Spinal cord (tissue), 10 donors: ENCODE measurements around the gene SSBP4. TPM values are rescaled to one million over a fixed set of nuclear protein-coding genes. Genes with fewer than 3 reads are reported as not detected.
A peak's percentile ranks its signal among the peaks of the same experiment; 100 is the strongest.

Source experiments
- DNase-seq, 6 donors: peaks; one replicate each; pipeline versions ENCODE4 v3.0.0 to v3.0.0-alpha.2; 2013 to 2015; ENCODE audit warnings: low spot score in 6 of 6, low read depth in 4 of 6
- H3K27ac ChIP-seq: one replicate; pipeline ENCODE4 v1.5.1; 2013; ENCODE audit warnings: low read depth, low read length, control low read depth
- H3K27me3 ChIP-seq: one replicate; pipeline ENCODE4 v1.6.1; 2013; ENCODE audit warnings: low read length; ENCODE audit not compliant: control insufficient read depth, insufficient read depth
- H3K36me3 ChIP-seq: one replicate; pipeline ENCODE4 v1.6.1; 2013; ENCODE audit warnings: low read length; ENCODE audit not compliant: control insufficient read depth, insufficient read depth
- H3K4me1 ChIP-seq: one replicate; pipeline ENCODE4 v1.6.1; 2013; ENCODE audit warnings: low read length; ENCODE audit not compliant: control insufficient read depth, insufficient read depth
- H3K4me3 ChIP-seq: one replicate; pipeline ENCODE4 v1.5.1; 2013; ENCODE audit warnings: low read depth, low read length, control low read depth
- H3K9me3 ChIP-seq: one replicate; pipeline ENCODE4 v1.6.1; 2013; ENCODE audit warnings: low read length; ENCODE audit not compliant: control insufficient read depth, insufficient read depth
- WGBS: methylation state at CpG from one replicate; pipeline ENCODE4 v1.1.5; 2013; ENCODE audit warnings: missing lambda C conversion rate; ENCODE audit not compliant: insufficient coverage; 5-methylcytosine and 5-hydroxymethylcytosine counted together
- polyA plus RNA-seq, 2 donors: library from polyadenylated mRNA; unstranded; fragments of 120-200 nt; gene quantifications; one replicate each; pipeline ENCODE4 v1.2.1, GENCODE V29; 2013; ENCODE audit not compliant: insufficient read length in 2 of 2
- total RNA-seq, 2 donors: library from RNA; depleted of rRNA in 1 of 2; stranded (reverse); fragments of 120-200 nt in 1 of 2; fragments of >200 nt in 1 of 2; gene quantifications; one replicate each; pipeline versions ENCODE4 v1.2.3 to v1.2.4, GENCODE V29; 2013 to 2014
- donor health status: healthy.

SSBP4 gene
- total and polyA plus RNA-seq, 4 donors, result 33.5 to 166 (median 128) TPM

DNA sequence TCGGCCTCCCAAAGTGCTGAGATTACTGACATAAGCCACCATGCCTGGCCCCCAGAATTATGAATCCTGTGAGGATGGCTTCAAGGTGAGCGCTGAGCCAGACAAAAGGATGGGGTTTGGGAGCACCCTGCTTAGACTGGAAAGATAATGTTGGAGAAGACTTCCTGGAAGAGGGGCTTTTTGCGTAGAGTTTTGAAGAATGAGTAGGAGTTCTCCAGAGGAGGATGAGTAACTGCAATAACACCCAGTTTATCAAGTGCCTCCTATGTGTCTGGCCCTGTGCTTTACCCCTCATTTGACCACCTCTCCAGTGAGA lies 33.9 kb upstream of the SSBP4 start:
- no peak overlapping the region for H3K4me3 ChIP-seq
- H3K36me3 ChIP-seq, result no peaks in the 10 kb centered on the region
- H3K27me3 ChIP-seq, result peaks cover 14% of the 10 kb centered on the region
- H3K27ac ChIP-seq, result no peak overlapping the region
- DNase-seq, result no peak
- H3K9me3 ChIP-seq, result no peaks in the 10 kb centered on the region
- H3K4me1 ChIP-seq, result peaks cover 17% of the 10 kb centered on the region
- 94% methylated on average over 2 of the region's 3 CpGs for WGBS

GRCh38 chr19:18385675-18386542 lies 33.3 kb upstream of the SSBP4 start, which contains the start of gene GDF15:
Gene GDF15, plus strand, starts transcription at chr19:18386158. Its CDS starts 32 bp downstream, at chr19:18386190.
- H3K36me3 ChIP-seq, result no peaks in the 10 kb centered on the region
- H3K27me3 ChIP-seq, result peaks cover 14% of the 10 kb centered on the region
- 40% methylated on average over 30 of the region's 33 CpGs for WGBS
- H3K9me3 ChIP-seq, result no peaks in the 10 kb centered on the region
- no peak within 1 kb of the TSS for H3K27ac ChIP-seq
- peaks cover 15% of the 10 kb centered on the region for H3K4me1 ChIP-seq
- H3K4me3 ChIP-seq, result no peak within 1 kb of the TSS
- DNase-seq, result no peak

GRCh38 chr19:18386543-18387271 lies 32.5 kb upstream of the SSBP4 start:
- WGBS, result 80% methylated on average over 10 of the region's 14 CpGs
- Histone ChIP-seq H3K36me3 (no peaks in the 10 kb centered on the region), H3K4me1 (peaks cover 15% of the 10 kb centered on the region), H3K27me3 (peaks cover 14% of the 10 kb centered on the region), H3K9me3 (no peaks in the 10 kb centered on the region), H3K4me3 (no peak overlapping the region), H3K27ac (no peak overlapping the region)
- no peak for DNase-seq

- peaks cover 15% of the 10 kb centered on the region for H3K4me1 ChIP-seq
- H3K27ac ChIP-seq, result no peak overlapping the region
- no peaks in the 10 kb centered on the region for H3K36me3 ChIP-seq
- WGBS, result 8% methylated on average over 86 of the region's 86 CpGs
- H3K4me3 ChIP-seq, result peak overlapping the region; percentile 32
- peak; percentile 45 to 88 (median 55) for DNase-seq
- H3K9me3 ChIP-seq, result no peaks in the 10 kb centered on the region
- peaks cover 14% of the 10 kb centered on the region for H3K27me3 ChIP-seq
Observed at GRCh38 chr19:18388100-18388959, 30.9 kb upstream of the SSBP4 start.

DNA sequence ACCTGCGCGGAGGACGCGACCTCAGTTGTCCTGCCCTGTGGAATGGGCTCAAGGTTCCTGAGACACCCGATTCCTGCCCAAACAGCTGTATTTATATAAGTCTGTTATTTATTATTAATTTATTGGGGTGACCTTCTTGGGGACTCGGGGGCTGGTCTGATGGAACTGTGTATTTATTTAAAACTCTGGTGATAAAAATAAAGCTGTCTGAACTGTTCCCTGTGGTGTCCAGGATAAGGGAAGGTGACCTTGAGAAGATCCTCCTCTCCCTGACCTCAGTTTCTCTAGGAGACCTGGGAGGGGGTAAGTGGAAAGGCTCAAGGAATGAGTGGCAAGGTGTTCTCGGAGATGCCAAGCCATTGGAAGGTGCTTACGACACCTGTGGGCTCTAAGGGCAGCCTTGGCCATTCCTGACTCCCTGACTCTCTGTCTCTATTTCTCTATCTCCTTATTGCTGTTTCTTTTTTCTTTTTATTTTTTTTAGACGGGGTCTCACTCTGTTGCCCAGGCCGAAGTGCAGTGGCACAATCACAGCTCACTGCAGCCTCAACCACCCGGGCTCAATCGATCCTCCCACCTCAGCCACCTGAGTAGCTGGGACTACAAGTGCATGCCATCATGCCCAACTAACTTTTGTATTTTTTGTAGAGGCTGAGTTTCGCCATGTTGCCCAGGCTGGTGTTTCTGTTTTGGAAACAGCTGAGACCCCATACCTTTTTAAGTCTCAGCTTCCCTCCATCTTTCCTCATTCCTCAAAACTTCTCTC lies 30.1 kb upstream of the SSBP4 start:
- H3K4me1 ChIP-seq, result peaks cover 15% of the 10 kb centered on the region
- DNase-seq, result no peak
- peak overlapping the region; percentile 32 for H3K4me3 ChIP-seq
- H3K27me3 ChIP-seq, result peaks cover 14% of the 10 kb centered on the region
- H3K9me3 ChIP-seq, result no peaks in the 10 kb centered on the region
- H3K36me3 ChIP-seq, result no peaks in the 10 kb centered on the region
- H3K27ac ChIP-seq, result no peak overlapping the region
- WGBS, result 94% methylated on average over 2 of the region's 13 CpGs

DNA sequence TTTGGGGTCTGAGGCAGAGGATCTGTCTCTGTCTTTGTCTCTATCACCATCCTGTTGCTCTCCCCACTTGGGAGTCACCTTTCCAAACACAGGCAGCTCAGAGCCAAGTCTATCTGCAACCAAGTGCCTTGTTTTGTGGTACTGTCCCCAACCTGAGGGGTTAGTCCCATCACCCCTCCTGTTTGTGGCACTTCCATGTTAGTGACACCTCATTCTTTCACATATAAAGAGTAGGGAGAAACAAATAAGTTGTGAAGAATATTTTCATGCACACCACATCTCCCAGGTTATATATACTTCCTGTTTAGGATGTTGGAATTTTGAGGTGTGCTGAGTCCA lies 29.5 kb upstream of the SSBP4 start:
- no peak overlapping the region for H3K27ac ChIP-seq
- peaks cover 14% of the 10 kb centered on the region for H3K27me3 ChIP-seq
- H3K4me3 ChIP-seq, result no peak overlapping the region
- DNase-seq, result no peak
- H3K4me1 ChIP-seq, result peaks cover 15% of the 10 kb centered on the region
- H3K36me3 ChIP-seq, result no peaks in the 10 kb centered on the region
- no peaks in the 10 kb centered on the region for H3K9me3 ChIP-seq

DNA sequence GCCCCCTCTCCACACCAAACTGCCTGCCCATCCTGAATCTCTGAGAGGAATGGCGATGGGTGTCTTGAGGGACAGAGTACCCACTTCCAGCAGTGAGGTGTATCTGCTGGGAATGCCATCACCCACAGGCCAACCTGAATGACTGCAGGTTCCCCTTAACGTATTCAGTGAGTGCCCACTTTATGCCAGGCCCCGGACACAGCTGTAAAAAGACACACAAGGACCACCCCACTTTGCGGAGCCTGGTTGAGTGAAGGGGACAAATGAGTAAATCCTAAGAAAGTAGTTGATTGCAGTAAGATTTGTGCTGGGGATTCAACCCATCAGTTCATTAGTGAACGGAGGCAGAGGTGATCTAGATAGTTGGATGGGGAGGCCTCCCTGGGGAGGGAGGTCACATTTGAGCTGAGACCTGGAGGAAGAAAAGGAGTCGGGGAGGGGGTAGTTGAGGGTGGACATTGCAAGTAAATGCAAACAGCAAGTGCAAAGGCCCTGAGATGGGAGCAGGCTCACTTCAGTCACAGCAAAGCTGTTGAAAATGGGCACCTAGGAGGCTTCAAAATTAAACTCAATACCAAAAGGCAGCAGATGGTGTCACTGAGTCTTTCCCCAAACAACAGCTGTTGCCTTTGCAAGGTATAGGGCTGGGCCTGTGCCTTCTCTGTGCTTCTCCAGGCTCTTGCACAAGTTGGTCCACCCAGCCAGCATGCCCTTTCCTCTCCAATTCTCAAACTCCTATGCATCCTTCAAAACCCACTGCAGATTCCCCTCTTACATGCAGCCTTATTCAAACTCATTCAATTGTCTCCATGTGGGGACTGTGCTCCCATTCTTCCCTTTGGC lies 28.9 kb upstream of the SSBP4 start:
- WGBS, result 94% methylated on average over 3 of the region's 6 CpGs

DNA sequence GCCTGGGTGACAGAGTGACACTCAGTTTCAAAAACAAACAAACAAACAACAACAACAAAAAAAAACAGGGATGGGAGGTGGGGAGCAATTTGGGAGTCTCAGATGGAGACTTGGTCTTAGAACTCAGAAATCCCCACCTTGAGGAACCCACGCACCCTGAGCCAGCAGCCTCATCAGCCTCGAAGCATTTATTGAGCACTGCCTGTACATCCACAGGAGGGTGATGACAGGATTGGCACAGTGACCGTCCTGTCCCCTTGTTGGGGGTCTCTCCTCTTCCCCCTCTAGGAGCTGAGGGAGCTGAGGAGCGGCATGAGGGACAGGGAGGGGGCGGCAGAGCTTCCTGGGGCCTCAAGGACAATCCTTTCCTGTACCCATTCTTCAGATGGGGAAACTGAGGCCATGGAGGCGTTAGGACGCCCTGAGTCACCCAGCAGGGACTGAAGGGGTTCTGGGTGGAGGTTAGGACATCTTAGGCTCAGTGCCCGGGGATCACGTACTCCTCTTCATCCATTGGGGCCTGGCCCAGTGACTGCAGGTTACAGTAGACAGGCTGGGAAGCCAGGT lies 27.6 kb upstream of the SSBP4 start:
- Histone ChIP-seq H3K36me3 (no peaks in the 10 kb centered on the region), H3K27ac (no peak overlapping the region), H3K27me3 (peaks cover 10% of the 10 kb centered on the region), H3K4me1 (peaks cover 11% of the 10 kb centered on the region), H3K9me3 (no peaks in the 10 kb centered on the region), H3K4me3 (no peak overlapping the region)
- 71% methylated on average over 4 of the region's 9 CpGs for WGBS
- no peak for DNase-seq

More for the DNA sequence above, 28.9 kb upstream of the SSBP4 start:
- H3K27ac ChIP-seq, result no peak overlapping the region
- DNase-seq, result no peak
- no peaks in the 10 kb centered on the region for H3K36me3 ChIP-seq
- H3K4me1 ChIP-seq, result peaks cover 15% of the 10 kb centered on the region
- peaks cover 14% of the 10 kb centered on the region for H3K27me3 ChIP-seq
- no peaks in the 10 kb centered on the region for H3K9me3 ChIP-seq
- H3K4me3 ChIP-seq, result no peak overlapping the region
